MM.1S (cell line): ENCODE measurements around the gene SUSD2.

Experiments
- DNase-seq: peaks from one replicate; pipeline ENCODE4 v3.0.0-alpha.2; 2015
- H2AFZ ChIP-seq: fragments of 300-600 bp; sonication (generic); 2 replicates; pipeline ENCODE4 v1.6.0; 2016; ENCODE audit warnings: antibody characterized with exemption, low read length
- H3F3A ChIP-seq: fragments of 300-600 bp; sonication (generic); 2 replicates; pipeline ENCODE4 v1.6.1; 2016; ENCODE audit warnings: mild to moderate bottlenecking, antibody characterized with exemption, low read length, moderate library complexity, mixed read lengths; ENCODE audit not compliant: insufficient read depth
- H3K27ac ChIP-seq: fragments of 300-600 bp; sonication (generic); 2 replicates; pipeline ENCODE4 v1.5.1; 2016; ENCODE audit warnings: mild to moderate bottlenecking, low read length
- H3K27me3 ChIP-seq: fragments of 300-600 bp; sonication (generic); replicated peaks from 2 replicates; pipeline ENCODE4 v1.6.0; 2016; ENCODE audit warnings: low read length; ENCODE audit not compliant: insufficient read depth
- H3K36me3 ChIP-seq: fragments of 300-600 bp; sonication (generic); replicated peaks from 2 replicates; pipeline ENCODE4 v1.6.1; 2016; ENCODE audit warnings: mild to moderate bottlenecking, low read length, mixed read lengths; ENCODE audit not compliant: insufficient read depth
- H3K4me1 ChIP-seq: fragments of 300-600 bp; sonication (generic); 2 replicates; pipeline ENCODE4 v1.6.1; 2016; ENCODE audit warnings: low read length, mixed read lengths
- H3K4me2 ChIP-seq: fragments of 300-600 bp; sonication (generic); 2 replicates; pipeline ENCODE4 v1.6.0; 2016; ENCODE audit warnings: low read depth, low read length
- H3K4me3 ChIP-seq: fragments of 300-600 bp; sonication (generic); 2 replicates; pipeline ENCODE4 v1.5.1; 2016; ENCODE audit warnings: low read length, mixed read lengths
- H3K79me2 ChIP-seq: fragments of 300-600 bp; sonication (generic); 2 replicates; pipeline ENCODE4 v1.6.1; 2016; ENCODE audit warnings: mixed run types, low read length, mixed read lengths
- H3K9ac ChIP-seq: fragments of 300-600 bp; sonication (generic); 2 replicates; pipeline ENCODE4 v1.6.1; 2016; ENCODE audit warnings: low read length, mixed read lengths
- H3K9me2 ChIP-seq: fragments of 300-600 bp; sonication (generic); replicated peaks from 2 replicates; pipeline ENCODE4 v1.6.1; 2016; ENCODE audit warnings: mild to moderate bottlenecking, low read length, mixed read lengths; ENCODE audit not compliant: insufficient read depth
- H3K9me3 ChIP-seq: fragments of 300-600 bp; sonication (generic); replicated peaks from 2 replicates; pipeline ENCODE4 v1.6.1; 2016; ENCODE audit warnings: mild to moderate bottlenecking, low read length, mixed read lengths; ENCODE audit not compliant: insufficient read depth
- H4K20me1 ChIP-seq: fragments of 300-600 bp; sonication (generic); 2 replicates; pipeline ENCODE4 v1.6.1; 2016; ENCODE audit warnings: mild to moderate bottlenecking, low read length, moderate library complexity, mixed read lengths; ENCODE audit not compliant: insufficient read depth
- EZH2 ChIP-seq: fragments of 300-600 bp; sonication (generic); optimal IDR thresholded peaks from 2 replicates; pipeline ENCODE3; 2017; ENCODE audit warnings: low read depth, mild to moderate bottlenecking, antibody characterized with exemption, low read length, mixed read lengths
- EZH2phosphoT487 ChIP-seq: fragments of 300-600 bp; sonication (generic); IDR thresholded peaks from 2 replicates; pipeline ENCODE4 v1.6.1; 2018; ENCODE audit warnings: antibody characterized with exemption, low read length
- TF ChIP-seq, protein P1 (sequence below): fragments of 300-600 bp; sonication (generic); IDR thresholded peaks from 2 replicates; pipeline ENCODE4 v1.5.1; 2016; ENCODE audit warnings: antibody characterized with exemption, low read length, mixed read lengths

The SUSD2 gene

DNA sequence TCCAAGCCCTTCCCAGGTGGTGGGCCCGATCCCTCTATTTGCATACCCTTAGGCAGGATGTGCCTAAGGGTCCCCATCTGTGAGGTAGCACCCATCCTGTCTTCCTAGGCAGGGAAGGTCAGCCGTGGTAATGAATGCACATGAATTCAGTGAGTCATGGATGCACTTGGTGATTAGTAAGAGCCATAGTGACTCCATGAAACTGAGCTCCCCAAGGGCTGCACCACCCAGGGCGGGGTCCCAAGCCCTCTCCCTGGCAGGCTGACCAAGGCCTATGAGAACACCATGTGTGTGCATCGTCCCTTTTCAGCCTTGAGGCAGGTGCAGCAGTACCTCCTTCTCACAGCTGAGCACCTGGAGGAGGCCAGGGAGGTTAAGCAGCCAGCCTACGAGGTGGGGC is 15.6 kb upstream of the SUSD2 start:
- no peaks in the 10 kb centered on the region for H3K36me3 ChIP-seq
- no peaks in the 10 kb centered on the region for H3K9me2 ChIP-seq
- no peaks in the 10 kb centered on the region for H3K27me3 ChIP-seq
- no peak overlapping the region for H3K4me2 ChIP-seq
- H2AFZ ChIP-seq: no peak overlapping the region
- no peaks in the 10 kb centered on the region for H3F3A ChIP-seq
- H3K4me1 ChIP-seq: no peaks in the 10 kb centered on the region
- H3K9ac ChIP-seq: no peak overlapping the region
- peaks cover 7% of the 10 kb centered on the region for H3K79me2 ChIP-seq
- DNase-seq: no peak
- H3K9me3 ChIP-seq: no peaks in the 10 kb centered on the region
- no peaks in the 10 kb centered on the region for H4K20me1 ChIP-seq
- TF ChIP-seq, protein P1, sequence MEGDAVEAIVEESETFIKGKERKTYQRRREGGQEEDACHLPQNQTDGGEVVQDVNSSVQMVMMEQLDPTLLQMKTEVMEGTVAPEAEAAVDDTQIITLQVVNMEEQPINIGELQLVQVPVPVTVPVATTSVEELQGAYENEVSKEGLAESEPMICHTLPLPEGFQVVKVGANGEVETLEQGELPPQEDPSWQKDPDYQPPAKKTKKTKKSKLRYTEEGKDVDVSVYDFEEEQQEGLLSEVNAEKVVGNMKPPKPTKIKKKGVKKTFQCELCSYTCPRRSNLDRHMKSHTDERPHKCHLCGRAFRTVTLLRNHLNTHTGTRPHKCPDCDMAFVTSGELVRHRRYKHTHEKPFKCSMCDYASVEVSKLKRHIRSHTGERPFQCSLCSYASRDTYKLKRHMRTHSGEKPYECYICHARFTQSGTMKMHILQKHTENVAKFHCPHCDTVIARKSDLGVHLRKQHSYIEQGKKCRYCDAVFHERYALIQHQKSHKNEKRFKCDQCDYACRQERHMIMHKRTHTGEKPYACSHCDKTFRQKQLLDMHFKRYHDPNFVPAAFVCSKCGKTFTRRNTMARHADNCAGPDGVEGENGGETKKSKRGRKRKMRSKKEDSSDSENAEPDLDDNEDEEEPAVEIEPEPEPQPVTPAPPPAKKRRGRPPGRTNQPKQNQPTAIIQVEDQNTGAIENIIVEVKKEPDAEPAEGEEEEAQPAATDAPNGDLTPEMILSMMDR: no peak
- TF ChIP-seq EZH2 (no peak), EZH2phosphoT487 (no peak)
- no peak overlapping the region for H3K4me3 ChIP-seq
- no peak overlapping the region for H3K27ac ChIP-seq

DNA sequence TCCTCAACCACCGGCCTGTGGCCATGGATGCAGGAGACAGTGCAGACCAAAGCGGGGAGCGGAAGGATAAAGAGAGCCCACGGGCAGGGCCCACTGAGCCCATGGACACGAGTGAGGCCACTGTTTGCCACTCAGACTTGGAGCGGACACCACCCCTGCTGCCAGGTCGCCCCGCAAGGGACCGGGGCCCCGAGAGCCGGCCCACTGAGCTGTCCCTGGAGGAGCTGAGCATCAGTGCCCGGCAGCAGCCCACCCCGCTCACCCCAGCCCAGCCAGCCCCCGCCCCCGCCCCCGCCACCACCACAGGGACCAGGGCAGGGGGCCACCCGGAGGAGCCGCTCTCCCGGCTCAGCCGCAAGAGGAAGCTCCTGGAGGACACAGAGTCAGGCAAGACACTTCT is 14.5 kb upstream of the SUSD2 start:
- Histone ChIP-seq H3K27me3 (no peaks in the 10 kb centered on the region), H3K36me3 (no peaks in the 10 kb centered on the region), H3K79me2 (no peaks in the 10 kb centered on the region), H3K9ac (no peak overlapping the region), H4K20me1 (no peaks in the 10 kb centered on the region), H2AFZ (no peak overlapping the region), H3K9me2 (no peaks in the 10 kb centered on the region), H3K4me3 (no peak overlapping the region), H3K4me2 (no peak overlapping the region), H3F3A (no peaks in the 10 kb centered on the region), H3K9me3 (no peaks in the 10 kb centered on the region), H3K4me1 (no peaks in the 10 kb centered on the region), H3K27ac (no peak overlapping the region)
- TF ChIP-seq, protein P1: no peak
- TF ChIP-seq EZH2 (no peak), EZH2phosphoT487 (no peak)
- DNase-seq: no peak

DNA sequence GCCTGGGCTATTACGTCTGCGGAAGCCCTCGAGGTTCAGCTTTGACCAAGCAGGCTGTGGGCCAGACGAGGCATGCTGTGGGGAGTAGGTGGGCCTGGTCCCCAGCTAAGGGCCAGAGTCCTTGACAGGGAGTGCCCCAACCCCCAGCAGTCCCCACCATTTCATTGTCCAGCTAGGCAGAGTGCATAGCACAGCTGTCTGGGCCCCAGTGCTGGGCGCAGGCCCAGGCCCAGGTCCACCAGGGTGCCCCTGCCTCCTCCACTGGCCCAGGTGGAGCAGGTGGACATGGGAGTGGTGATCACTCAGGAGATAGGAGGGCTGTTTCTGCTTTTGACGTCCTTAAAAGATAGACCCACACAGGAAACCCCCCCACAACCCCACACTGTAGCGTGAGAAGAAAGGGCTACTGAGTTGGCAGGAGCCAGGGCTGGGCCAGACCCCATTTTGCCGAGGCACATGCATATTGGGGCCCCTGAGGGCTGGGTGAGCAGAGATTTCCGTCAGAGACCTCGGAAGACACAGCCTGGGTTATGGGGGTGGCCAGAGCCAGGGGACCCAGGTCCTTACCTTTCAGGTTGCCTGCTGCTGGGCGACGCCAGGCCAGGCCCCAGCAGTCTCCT is 11.7 kb upstream of the SUSD2 start:
- Histone ChIP-seq H3K4me2 (no peak overlapping the region), H3K27ac (no peak overlapping the region), H3K4me1 (no peaks in the 10 kb centered on the region), H3K36me3 (no peaks in the 10 kb centered on the region), H3K9me2 (no peaks in the 10 kb centered on the region), H3K4me3 (no peak overlapping the region), H3K27me3 (no peaks in the 10 kb centered on the region), H4K20me1 (no peaks in the 10 kb centered on the region), H2AFZ (no peak overlapping the region), H3K79me2 (no peaks in the 10 kb centered on the region), H3F3A (no peaks in the 10 kb centered on the region), H3K9me3 (no peaks in the 10 kb centered on the region), H3K9ac (no peak overlapping the region)
- DNase-seq: no peak
- TF ChIP-seq EZH2: no peak

DNA sequence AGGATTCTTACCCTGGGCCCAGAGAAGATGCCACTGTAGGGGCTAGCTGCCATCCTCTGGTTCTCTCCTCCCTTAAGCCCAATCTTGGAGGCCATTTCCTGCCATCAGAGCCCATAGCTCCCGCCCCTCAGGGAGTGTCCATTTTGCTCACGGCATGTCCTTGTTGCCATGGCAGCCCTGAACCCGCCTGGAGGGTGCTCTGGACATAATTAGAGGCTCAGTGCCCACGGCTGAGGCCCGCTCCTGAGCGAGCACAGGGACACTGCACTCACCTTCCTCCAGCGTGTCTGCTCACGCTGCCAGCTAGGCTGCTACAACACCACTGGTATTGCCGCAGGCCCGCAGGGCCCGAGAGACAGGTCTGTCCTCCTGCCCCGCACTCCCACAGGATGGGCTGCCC is 11.1 kb upstream of the SUSD2 start:
- no peak for DNase-seq
- Histone ChIP-seq H3K9me3 (no peaks in the 10 kb centered on the region), H3K9ac (no peak overlapping the region), H3K36me3 (no peaks in the 10 kb centered on the region), H3F3A (no peaks in the 10 kb centered on the region), H2AFZ (no peak overlapping the region), H3K4me3 (no peak overlapping the region), H3K27me3 (no peaks in the 10 kb centered on the region), H3K4me1 (no peaks in the 10 kb centered on the region), H4K20me1 (no peaks in the 10 kb centered on the region), H3K9me2 (no peaks in the 10 kb centered on the region), H3K27ac (no peak overlapping the region), H3K79me2 (no peaks in the 10 kb centered on the region), H3K4me2 (no peak overlapping the region)
- TF ChIP-seq EZH2phosphoT487 (no peak), EZH2 (no peak)
- TF ChIP-seq, protein P1: no peak
